GM21717 (cell line): Measurements from ENCODE around the gene NES.

Experiments used
- ATAC-seq: cut with Tn5 transposase; IDR thresholded peaks from one replicate; pipeline ENCODE4 v1.9.1; 2021; ENCODE audit warnings: mild to moderate bottlenecking, moderate library complexity; ENCODE audit not compliant: unreplicated experiment

Gene NES

DNA sequence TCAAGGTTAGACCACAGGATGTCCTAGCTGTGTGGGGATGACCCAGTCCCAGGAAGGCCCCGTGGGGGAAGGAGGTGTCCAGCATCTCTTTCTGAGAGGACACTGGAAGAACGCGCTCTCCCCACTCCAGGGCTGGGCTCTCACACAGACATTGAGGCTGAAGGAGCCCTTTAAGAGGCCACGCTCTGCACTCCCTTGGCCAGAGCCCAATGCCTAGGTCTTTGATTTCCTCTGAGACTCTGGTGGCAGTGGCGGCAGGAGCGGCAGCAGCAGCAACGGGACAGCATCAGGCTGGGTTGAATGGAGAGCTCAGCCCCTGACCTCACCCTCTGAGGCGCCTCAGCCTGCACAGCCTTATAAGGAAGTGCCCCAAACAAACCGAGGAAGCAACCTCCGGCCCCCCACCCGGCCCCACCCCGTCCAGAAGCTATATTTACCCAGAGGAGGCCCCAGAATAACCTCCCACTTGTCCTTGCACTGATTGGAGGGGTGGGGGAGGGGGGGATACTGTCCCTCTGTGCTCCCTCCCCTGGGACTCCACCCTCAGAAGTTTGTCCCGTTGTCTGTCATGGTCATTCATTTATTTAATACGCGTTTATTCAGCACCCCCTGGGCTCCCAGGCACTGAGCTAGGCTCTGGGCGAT is 12.3 kb downstream of the NES start:
- ATAC-seq, result no peak

DNA sequence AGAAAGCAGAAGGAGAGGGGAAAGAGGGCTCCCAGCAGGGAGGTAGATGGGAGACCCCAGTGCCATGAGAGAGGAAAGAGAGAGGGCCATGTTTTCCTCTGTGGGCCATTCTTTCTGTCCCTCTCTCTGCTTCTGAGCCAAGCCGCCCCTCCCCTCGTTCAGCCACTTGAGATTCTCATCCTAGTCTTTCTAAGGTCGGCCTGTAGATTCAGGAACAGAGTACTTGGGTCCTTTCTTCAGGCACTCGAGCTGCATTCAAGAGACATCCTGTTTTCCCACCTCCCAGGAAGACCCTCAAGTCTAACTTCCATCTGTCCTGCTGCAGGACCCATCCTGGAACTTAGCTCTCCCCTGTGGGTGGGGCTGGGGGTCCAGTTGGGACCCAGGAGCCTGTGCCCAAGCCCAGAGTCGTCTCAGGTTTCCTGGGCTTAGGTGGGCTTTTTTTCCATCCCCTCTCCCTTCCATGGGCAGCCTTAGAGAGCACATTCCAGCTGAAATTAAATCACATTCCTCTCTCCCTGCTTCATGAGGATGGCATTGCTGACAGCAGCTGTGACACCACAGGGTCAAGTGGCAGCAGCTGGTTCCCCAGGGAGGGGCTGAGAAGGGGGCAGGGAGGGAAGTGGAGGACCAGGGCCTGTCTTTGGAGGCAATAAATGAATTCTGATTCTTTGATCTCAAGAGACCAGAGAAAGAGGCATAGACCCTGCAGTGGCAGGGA is 13.0 kb downstream of the NES start:
- no peak for ATAC-seq

DNA sequence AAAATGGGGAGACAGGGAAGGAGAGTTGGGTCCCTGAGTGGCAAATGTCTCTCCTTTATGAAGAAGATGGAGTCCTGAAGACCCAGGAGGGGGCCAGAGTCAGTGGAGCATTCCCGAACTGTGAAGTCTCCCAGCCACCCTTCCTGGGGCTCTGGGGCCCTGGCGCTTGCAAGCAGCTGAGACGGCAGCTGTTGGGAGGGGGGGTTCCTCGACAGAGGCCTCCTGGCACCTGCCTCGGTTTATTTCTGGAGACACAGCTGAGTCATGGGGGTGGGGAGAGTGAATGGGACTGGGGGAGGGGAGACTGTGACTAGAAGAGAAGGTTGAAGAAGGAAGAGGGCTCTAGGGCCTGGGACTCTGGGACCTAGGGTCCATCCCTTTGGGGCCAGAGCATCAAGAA is 14.0 kb downstream of the NES start:
- ATAC-seq, result no peak

DNA sequence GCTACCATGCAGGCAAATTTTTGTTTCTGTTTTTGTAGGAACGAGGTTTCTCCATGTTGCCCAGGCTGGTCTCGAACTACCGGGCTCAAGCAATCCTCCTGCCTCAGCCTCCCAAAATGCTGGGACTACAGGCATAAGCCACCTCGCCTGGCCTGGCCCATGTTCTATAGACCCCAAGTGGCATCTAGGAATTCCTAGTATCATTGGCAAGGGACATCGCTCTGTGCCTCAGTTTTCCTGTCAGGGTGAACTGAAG is 14.5 kb downstream of the NES start:
- no peak for ATAC-seq

DNA sequence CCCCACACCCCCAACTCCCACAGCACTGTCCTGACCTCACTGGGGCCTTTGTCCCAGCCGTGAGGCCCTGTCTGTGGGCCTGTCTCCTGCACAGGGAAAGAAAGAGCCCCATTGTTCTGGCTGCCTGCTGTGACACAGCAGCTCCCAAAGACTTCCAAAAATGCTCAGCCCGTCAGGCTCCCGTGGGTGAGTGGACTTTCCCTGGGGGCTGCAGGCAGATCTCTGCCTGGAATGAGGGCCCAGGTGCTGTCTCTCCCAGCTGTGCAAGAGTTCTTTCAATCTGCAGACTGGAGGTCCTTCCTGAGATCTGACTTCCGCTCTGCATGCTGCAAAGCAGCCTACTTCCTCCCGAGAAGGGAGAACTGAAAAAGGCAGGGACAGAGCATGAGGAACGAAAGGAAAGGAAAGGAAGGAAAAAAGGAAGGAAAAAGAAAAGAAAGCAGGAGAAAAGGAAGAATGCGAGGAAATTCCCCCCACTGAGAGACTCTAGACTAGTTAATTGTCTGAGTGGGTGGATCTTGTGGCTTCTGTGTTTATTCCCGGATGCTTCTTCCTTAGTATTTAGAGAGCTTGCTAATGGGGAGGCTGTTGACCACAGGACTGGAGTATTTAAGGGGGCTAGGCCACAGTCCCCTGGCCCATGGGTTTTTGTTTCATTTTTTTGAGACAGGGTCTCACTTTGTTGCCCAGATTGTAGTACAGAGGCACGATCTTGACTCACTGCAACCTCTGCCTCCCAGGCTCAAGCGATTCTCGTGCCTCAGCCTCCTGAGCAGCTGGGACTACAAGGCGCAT is 15.0 kb downstream of the NES start:
- no peak for ATAC-seq

DNA sequence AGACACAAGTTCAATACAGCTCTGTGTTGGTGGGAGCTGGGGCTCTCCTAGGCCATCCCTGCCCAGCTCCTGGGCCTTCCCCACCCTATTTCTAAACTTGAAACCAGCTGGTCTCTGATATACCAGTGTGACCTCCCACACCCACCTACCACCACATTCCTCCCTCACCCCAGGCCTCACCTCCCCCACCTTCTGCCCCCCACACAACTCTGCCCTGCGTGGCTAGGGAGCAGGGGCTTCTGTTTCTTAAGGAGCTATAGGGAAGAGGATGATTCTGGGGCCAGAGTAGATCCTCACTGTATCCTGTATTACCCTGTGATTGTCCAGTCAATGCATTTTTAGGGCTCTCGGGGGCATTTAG is 16.5 kb downstream of the NES start:
- no peak for ATAC-seq

DNA sequence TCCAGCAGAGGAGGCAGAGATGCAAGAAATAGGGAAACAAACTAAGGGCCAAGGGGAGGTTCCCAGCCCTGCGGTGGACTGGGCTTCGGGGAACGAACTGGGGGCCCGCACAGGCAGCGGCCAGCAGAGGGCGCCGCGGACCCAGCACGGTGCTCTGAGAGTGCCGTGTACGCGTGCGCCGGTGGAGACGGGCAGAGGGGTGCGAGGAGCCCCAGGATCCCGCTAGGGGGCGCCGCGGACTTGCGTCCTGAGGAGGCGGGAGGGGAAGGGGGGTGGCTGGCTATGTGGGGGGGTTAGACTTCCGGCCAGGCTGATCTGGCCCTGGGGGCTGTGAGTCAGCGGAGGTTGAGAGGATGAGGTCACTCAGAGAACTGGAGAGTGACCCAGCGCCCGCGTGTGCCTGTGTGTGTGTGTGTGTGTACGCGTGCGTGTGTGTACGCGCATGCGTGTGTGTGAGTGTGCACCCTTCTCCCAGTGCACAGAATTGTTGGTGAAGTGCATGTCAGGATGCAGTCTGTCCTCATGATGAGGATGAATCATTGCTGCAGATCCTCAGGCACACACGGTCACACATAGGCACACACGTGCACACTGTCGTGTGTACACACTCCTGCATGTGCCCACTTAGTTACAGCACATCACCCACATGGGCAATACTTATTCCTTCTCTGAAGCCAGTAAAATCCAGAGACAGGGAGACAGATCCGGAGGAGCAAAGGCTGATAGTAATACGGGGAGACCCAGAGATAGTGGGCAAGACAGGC is 17.0 kb downstream of the NES start:
- no peak for ATAC-seq

DNA sequence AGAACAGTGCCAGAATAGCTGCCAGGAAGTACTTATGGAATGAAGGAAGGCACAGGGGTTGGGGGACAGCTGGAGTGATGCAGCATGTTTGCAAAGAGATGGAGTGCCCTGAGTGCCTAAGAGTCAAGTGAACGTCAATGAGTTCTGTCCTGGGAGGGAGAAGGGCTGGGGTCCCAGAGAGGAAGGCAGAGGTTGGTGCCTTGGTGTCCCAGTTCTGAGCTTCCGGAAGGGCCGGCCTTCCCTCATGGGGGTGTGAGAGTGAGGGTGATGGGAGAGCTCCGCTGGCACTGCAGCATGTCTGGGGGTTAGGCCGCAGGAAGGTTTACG is 17.6 kb downstream of the NES start:
- ATAC-seq, result no peak

DNA sequence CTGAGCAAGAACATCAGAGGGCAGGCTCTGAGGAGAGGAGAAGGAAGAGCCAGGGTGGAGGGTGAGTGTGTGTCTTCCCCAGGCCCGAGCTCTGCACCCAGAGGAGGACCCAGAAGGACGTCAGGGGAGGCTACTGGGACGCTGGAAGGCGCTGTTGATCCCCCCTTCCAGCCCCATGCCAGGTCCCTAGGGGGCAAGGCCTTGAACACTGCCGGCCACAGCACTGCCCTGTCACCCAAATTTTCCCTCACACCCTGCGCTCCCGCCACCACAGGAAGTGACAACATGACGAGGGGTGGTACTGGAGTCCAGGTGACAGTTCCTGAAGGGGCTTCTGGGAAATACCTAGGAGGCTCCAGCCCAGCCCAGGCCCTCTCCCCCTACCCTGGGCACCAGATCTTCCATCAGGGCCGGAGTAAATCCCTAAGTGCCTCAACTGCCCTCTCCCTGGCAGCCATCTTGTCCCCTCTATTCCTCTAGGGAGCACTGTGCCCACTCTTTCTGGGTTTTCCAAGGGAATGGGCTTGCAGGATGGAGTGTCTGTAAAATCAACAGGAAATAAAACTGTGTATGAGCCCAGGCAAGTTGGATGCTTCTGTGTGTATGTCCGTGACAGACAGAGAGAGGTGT is 18.1 kb downstream of the NES start:
- ATAC-seq, result no peak

DNA sequence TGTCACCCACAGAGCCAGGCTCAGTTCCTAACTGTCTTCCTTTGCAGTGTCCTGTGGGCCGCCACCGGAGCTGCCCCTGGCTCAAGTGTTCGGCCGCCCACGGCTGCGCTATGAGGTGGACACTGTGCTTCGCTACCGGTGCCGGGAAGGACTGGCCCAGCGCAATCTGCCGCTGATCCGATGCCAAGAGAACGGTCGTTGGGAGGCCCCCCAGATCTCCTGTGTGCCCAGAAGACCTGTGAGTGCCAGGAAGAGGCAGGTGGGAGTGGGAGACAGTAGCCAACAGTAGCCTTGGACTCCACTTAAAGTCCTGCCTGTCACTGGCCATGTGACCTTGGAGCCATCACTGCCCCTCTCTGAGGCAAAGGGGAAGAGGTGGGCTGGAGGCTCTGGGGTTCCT is 18.7 kb downstream of the NES start:
- no peak for ATAC-seq

DNA sequence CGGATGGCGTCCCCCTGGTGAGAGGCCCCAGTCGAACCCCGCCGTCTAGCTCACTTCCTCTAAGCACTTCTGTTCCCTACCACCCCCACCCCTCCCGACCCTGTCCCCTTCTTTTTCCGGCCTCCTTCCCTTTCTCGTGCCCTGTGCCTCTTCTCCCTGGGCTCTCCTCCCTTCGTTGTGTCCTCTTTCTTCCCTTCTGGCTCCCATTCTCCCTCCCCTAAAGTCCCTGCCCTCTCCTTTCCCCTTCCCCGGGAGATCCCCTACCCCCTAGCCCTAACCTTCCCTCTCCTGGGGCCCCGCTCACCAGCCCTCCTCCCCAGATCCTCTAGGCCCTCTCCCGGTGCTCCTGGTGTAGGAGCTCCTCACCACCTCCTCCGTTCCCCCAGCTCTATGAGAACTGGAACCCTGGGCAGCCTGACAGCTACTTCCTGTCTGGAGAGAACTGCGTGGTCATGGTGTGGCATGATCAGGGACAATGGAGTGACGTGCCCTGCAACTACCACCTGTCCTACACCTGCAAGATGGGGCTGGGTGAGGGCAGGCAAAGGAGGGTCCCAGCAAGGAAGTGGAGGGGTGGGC is 19.4 kb downstream of the NES start:
- ATAC-seq, result no peak

DNA sequence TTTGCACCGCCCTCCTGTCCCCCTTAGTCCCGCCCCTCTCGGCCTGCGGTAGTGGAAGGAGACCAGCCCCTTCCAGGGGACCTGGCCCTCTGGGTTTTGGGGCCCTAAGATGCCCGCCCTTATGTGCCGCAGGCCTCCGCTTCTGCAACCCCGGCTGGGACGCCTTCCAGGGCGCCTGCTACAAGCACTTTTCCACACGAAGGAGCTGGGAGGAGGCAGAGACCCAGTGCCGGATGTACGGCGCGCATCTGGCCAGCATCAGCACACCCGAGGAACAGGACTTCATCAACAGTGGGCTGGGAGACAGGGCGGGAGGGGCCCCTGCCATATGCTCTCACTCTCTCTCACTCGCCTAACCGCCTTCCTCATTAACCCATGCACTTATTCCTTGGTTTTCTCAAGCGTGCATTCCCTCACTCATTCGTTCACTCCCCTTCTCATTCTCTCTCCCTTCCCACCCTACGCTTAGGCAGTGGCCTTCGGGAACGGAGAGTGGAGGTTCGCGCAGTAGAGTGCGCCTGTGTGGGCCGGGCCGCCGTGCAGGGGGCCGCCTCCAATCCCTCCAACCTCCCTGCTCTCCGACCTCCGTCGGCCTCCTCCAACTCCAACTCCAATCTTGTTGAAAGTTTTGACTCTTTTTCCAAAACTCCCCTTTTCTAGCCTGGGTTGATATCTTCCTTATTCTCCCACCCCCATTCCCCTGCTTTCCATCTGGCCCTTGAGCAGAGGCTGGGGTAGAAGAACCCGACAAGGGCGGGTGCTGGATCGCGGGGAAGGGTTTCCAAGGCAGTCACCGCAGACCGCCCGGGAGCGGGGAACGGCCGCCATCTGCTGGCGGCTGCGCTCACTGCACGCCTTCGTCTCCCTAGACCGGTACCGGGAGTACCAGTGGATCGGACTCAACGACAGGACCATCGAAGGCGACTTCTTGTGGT is 20.1 kb downstream of the NES start:
- no peak for ATAC-seq

DNA sequence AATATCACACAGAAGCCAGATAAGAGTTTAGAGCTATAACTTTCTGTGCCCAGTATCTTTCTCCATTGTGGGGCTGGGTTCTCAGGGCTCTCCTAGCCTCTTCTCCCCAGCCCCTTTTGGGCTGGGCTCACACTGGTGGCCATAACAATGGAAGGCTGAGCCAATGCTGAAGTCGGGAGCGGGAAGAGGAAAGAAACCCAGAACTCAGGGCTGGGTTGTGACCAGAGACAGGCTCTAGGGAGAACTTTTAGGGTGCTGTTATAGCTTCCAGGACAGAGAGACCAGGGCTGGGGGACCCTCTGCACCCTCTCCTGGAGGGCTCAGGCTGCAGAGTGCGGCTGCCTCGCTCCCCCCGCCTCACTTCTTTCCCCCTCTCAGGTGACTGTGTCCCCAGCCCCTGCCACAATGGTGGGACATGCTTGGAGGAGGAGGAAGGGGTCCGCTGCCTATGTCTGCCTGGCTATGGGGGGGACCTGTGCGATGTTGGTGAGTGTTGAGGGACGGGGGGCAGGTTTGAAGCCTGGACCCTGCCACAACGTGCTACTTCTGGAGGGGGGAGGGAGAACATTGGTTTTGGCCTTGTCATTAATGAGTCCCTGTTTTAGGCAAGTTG is 21.2 kb downstream of the NES start:
- ATAC-seq, result no peak

DNA sequence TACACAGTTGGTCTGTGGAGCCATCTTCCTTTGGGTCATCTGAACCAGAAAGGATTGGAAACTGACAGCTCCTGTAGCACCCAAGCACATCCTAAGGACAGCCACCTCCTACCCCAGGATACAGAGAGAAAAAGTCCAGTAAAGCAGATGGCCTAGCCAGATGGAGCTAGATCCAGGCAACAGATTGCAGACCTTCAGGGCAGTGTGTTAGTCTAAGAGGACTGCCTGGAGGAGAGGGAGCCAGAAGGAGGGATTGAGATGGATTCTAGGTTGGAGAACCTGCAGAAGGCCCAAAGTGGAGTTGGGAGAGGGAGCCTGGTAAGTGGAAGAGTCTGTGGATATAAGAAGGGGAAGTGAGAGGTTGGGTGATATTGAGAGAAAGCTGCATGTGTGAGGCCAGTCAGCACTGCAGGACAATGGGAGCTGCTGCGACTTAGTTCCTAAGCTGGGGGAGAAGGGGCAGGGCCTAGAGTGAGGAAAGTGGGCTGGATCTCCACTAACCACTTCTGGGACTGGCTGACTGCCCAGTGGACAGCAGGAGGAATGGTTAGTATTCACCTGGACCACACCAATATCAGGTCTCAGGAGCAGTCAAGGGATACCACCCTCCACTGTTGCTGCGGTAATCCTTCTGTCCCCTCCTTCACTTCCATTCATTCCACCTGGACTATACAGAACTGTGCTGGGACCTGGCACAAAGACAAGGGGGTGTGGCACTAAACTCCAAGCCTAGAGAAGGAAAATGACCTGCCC is 21.9 kb downstream of the NES start:
- no peak for ATAC-seq

DNA sequence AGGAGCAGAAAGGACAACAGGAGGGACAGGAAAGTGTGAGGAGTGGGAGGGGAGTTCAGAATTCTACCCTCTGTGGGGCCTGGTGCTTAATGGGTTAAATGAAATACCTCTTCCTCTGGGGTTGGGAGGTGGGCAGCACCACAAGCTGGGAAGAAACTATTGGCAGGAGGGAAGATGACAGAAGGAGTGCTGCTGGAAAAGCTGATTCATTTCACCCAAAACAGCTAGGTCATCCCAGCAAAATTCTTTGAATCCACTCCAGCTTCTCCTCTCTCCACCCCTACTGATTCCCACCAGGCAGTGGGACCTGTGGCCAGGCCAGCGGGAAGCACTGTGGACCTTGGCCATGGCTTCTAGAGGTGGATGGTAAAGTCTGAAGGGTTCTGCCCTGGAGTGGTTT is 22.5 kb downstream of the NES start:
- no peak for ATAC-seq

DNA sequence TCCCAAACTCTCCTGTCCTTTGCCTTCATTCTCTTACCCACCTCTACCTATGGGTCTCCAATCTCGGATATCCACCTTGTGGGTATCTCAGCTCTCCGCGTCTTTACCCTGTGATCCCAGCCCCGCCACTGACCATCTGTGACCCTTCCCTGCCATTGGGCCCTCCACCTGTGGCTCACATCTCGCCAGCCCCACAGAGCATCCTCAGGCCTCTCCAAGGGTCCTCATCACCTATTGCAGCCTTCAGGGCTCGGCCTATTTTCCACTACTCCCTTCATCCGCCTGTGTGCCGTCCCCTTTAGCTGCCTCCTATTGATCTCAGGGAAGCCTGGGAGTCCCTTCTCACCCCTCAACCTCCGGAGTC is 24.2 kb downstream of the NES start:
- no peak for ATAC-seq

DNA sequence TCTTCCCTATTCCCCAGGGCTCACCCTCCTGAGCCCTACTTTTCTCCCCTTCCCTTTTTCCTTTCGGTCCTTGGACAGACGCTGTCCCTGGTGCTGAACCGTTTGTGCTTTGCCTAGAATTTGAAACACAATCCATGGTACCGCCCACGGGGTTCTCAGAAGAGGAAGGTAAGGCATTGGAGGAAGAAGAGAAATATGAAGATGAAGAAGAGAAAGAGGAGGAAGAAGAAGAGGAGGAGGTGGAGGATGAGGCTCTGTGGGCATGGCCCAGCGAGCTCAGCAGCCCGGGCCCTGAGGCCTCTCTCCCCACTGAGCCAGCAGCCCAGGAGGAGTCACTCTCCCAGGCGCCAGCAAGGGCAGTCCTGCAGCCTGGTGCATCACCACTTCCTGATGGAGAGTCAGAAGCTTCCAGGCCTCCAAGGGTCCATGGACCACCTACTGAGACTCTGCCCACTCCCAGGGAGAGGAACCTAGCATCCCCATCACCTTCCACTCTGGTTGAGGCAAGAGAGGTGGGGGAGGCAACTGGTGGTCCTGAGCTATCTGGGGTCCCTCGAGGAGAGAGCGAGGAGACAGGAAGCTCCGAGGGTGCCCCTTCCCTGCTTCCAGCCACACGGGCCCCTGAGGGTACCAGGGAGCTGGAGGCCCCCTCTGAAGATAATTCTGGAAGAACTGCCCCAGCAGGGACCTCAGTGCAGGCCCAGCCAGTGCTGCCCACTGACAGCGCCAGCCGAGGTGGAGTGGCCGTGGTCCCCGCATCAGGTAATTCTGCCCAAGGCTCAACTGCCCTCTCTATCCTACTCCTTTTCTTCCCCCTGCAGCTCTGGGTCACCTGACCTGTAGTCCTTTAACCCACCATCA is 24.8 kb downstream of the NES start:
- ATAC-seq, result no peak

DNA sequence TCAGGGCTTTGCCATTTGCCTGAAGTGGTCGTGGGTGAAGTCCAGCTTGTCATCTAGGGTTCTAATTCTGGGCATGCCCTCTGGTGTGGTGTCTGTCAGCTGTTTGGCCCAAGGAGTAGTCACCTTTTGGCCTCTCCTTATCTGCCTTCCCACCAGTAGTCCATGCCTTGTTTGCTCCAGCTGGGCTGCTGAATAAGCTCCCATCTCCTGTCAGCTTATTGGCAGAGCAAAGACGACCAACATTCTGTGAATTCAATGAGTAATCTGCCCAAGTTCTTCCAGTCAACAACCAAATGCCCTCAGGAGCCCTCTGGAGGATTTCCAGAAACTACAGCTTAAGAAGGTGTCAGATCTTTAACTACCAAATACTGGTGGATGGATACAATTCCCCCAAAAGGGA is 28.3 kb downstream of the NES start:
- ATAC-seq, result no peak
